H54 (cell line): ENCODE measurements around the gene PDE6H.

Experiments used
- DNase-seq: peaks from one replicate; pipeline ENCODE4 v3.0.0; 2011; ENCODE audit warnings: low spot score, mixed read lengths; ENCODE audit not compliant: insufficient read length
- FAIRE-seq: peaks from 3 replicates; lab custom pipeline; 2011; peaks lifted over from hg19 to GRCh38; lab: Jason Lieb, UNC
- POLR2A ChIP-seq: IDR thresholded peaks from 2 replicates; pipeline ENCODE4 v1.6.1; 2011; ENCODE audit warnings: low read depth, mild to moderate bottlenecking, low read length

The PDE6H gene

GRCh38 chr12:15014708-15015107, 41.9 kb downstream of the PDE6H start:
- no peak for TF ChIP-seq POLR2A
- DNase-seq (no peak), FAIRE-seq (no peak)

- no peak for TF ChIP-seq POLR2A
- DNase-seq = no peak
- FAIRE-seq = no peak
These were observed 42.3 kb downstream of the PDE6H start for GRCh38 chr12:15015121-15015520.

- DNase-seq (no peak), FAIRE-seq (no peak)
- TF ChIP-seq POLR2A = no peak
These were observed 47.3 kb downstream of the PDE6H start for GRCh38 chr12:15020156-15020555.
